Measurements from ENCODE around the gene ABCB8.

The ABCB8 gene

DNA sequence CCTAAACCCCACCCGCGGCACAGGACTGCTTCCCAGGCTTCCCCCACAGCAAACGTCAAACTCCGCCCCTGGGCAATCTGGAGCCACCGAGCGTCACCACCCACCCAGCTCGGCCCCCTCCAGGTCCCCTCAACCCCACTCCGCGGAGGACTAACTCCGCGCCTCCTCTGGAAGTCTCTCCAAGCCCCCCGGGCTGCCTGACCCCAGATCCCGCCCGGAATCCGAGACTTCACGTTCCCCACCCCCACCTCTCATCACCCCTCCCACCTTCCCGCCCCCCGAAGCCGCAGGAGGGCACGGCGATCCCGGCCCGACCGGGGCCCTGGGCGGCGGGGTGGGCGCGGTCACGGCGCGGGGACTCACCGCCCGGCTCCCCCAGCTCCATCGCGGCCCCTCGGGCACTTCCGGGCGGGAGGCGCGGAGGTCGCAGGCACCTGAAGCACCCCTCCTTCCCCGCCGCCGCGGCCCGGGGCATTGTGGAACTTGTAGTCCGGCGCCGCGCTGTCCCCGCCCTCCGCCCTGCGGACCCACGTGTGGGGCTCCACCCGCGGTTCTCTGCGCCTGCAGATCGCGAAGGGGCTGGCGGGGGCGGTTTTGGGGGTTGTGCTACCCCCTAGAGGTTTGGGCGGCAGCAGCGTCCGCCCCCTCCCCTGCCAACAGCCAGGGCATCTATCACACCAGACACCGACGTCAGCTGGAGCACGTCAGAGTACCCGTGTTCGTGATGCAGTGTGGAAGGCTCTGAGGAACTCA lies 55.0 kb downstream of the ABCB8 start, which contains the start of gene TMUB1:
Gene TMUB1 (minus strand): TSS at position 423 of the 753 bp plus-strand sequence. CDS start 930 bp downstream, outside the sequence.
- peak; percentile 70 to 80 for DNase-seq (ENCODE audit: extremely low read depth in 1 of 2, low read depth in 1 of 2)

DNA sequence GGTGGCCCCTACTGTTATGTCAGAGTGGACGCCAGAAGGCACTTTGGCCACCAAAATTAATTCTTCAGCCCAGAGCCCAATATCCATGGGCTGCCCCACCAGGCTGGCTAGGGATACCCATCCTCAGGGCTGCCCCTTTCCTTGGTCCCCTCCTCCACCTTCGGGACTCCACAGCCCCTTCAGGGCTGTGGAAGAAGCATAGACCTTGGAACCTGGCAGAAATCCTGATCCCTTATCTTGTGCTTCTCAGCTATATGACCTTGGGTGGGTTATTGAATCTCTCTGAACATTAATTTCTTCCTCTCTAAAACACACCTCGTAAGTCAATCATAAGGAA lies 55.5 kb downstream of the ABCB8 start:
- no peak for DNase-seq (ENCODE audit: extremely low read depth in 1 of 2, low read depth in 1 of 2)

DNA sequence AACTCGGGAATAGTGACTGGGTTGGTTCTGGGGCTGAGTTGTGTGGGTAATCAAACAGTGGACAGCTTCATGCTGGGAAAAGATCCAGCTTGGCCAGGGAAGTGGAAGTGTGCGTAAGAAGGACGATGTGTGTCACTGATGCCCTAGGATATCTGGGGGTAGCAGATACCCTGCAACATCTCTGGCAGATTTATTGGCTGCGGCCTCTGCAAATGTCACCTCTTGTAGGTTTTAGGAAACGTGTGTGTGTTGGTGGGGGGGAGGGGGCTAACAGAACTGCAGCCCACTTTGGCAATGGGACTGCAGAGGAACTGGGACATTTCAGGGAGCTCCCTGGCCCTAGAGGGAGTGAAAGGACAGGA lies 57.1 kb downstream of the ABCB8 start:
- DNase-seq (ENCODE audit: extremely low read depth in 1 of 2, low read depth in 1 of 2) = no peak

DNA sequence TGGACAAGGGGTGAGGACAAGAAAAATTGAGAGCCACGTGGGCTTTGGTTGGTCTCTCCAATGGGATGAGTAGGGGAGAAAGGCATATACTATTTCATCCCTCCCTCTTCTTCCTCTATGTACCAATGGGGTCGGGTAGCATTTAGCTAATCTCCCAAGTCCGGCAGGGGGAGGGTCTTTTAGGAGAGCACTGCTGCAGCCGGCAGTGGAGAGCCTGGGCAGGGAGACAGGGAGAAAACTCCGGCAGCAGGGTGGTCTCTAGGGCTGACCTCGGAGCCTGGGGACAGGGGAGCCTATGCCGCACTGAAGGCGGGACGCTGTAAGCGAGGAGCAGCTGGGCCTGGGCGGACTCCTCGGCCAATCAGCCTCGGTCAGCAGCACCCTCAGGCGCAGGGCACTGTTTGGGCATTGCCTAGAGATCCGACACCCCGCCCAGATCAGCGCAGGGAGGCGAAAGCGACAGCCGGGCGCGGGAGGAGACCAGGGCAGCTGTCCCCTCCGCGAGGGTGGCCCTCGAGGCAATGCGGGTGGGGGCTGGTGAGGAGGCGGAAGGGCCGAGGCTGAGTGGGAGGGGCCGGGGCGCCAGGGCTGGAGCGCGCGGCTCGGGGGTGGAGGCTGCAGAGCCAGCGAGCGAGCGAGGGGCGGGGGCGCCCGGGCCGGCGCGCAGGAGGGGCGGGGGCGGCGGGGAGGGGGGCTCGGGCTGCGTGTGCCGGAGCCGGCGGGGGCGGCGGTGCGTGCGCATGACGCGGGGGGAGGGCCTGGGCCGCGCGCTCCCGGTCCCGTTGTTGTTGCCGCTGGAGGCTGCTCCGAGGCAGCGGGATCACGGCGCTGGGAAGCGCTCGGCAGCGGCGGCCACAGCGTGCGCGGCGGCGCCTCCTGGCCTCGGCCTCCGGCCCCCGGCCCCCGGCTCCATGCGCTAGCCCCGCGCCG lies 57.7 kb downstream of the ABCB8 start, which contains the start of gene AGAP3:
Gene AGAP3 (plus strand): TSS at position 785 of the 930 bp plus-strand sequence. CDS start 267 bp downstream, outside the sequence.
- peak in 1 of 2 donors; percentile 22 for DNase-seq (ENCODE audit: extremely low read depth in 1 of 2, low read depth in 1 of 2)

DNA sequence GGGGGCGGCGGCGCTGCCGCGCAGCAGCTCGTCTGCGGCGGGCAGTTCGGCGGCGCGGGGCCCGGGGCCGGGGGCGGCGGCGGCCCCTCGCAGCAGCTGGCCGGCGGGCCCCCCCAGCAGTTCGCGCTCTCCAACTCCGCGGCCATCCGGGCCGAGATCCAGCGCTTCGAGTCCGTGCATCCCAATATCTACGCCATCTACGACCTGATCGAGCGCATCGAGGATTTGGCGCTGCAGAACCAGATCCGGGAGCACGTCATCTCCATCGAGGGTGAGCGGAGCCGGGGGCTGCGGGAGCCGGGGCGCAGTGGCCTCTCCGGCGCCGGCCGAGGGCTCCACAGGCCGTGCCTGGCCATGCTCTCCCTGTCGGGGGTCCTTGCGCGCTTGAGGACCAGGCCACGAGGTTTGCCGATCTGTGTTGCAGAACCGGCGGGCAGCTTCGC lies 58.6 kb downstream of the ABCB8 start:
- no peak for DNase-seq (ENCODE audit: extremely low read depth in 1 of 2, low read depth in 1 of 2)

DNA sequence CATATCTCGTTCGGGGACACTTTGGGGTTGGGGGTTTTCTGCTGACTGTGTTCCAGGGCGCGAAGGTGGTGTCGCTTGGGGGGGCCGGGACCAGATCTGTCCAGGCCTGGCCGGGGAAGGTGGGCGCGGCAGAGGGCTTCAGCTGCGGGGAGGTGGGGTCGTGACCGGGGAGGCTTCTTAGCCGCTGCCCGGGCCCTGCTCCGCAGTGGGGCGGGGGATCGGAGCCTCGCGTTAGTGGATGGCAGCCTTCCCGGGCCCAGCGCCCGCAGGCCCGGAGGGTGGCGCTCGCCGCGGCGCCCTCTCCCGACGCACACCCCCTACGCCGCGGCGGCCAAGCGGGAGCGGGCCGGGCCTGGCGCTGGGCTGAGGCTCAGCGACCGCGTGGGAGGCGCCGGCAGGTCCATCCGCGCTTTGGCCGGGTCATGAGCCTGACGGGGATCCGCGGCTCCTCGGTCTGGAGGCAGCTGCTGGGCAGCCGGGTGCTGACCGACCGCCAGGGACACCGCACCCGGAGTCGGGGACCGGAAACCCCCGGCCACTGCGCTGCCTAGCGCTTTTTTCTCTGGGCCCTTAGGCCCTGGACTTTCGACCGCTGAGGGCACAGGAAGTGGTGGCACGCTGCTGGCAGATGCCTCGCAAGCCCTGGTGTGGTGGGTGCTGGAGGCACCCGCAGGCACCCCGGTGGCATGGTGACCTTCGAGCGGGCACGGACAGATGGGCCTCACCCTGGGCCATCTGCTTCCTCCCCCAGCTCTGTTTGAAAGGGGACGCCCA lies 59.2 kb downstream of the ABCB8 start:
- no peak for DNase-seq (ENCODE audit: extremely low read depth in 1 of 2, low read depth in 1 of 2)

DNA sequence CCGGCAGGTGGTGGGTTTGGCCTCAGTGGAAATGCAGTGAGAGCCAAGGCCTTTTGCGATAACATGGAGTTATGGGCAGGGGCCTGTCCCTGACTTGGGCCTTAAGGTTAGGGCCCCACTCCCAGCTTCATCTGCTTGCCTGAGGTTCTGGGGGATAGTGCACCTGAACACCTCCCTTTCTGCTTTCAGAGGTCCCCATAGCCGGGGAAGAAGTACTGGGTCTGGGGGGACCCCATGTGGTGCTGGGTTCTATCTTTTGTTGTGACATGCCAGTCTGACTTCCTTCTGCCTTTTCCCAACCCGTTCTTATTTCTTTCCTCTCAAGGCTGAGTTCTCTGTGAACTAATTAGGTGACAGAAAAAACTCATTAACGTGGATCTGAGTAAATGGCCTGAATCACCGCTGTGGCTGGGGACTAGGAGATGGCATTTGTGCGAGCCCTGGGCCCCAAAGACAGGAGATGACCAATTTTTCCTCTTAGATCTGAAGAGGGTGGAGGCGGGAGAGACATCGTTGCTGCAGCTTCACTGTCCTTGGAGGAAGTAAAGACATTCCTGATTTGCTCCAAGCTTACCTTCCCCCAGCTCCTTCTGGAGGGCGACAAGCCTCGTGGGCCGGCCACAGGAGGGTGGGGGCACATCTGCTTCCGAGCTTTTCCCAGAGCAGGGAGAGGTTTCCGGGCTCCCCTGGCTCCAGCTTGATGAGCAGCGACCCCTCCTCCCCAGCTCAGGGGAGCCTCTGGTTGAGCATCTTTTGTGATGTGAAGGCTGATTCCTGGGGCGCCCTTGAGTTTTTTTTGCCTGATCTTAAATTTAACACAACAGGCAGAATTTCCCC lies 60.0 kb downstream of the ABCB8 start:
- no peak for DNase-seq (ENCODE audit: extremely low read depth in 1 of 2, low read depth in 1 of 2)

DNA sequence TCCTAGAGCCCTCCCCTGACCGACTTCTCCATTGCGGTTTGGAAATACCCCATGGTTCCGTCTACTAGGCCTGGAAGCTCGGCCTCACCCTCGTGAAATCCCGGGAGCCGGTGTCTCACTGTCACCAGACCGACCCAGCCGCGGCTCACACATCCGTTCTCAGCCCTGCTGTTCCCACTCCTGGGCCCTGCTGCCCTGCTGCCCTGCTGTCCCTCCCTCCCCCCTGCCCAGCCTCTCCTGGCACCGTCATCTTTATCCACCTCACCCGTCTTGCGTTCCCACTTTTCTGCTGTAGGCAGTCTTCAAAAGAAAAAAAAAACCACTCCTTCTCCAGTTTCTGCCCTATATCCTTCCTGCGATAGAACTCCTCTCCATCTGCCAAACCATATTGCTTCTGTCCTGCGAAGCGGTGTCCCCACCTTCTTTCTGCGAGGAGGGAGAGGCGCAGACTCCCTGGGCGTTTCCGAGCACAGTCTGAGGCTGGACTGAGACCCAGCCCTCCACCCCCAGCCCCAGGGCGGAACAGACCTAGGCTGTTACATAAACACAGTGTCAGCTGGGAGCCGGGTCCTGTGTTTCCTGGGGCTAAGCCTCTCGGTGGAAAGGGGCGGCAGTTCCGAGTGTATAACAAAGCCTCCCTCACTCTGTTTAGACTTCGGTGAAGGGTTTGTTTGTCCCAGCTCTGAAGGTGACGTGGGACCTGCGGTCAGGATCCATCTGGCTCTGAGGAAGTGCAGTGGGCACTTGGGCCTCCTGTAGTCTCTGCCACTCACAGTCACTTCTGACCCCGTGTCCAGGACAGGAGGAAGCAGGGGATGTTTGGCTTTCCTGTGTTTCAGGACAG lies 60.8 kb downstream of the ABCB8 start:
- DNase-seq (ENCODE audit: extremely low read depth in 1 of 2, low read depth in 1 of 2) = no peak

DNA sequence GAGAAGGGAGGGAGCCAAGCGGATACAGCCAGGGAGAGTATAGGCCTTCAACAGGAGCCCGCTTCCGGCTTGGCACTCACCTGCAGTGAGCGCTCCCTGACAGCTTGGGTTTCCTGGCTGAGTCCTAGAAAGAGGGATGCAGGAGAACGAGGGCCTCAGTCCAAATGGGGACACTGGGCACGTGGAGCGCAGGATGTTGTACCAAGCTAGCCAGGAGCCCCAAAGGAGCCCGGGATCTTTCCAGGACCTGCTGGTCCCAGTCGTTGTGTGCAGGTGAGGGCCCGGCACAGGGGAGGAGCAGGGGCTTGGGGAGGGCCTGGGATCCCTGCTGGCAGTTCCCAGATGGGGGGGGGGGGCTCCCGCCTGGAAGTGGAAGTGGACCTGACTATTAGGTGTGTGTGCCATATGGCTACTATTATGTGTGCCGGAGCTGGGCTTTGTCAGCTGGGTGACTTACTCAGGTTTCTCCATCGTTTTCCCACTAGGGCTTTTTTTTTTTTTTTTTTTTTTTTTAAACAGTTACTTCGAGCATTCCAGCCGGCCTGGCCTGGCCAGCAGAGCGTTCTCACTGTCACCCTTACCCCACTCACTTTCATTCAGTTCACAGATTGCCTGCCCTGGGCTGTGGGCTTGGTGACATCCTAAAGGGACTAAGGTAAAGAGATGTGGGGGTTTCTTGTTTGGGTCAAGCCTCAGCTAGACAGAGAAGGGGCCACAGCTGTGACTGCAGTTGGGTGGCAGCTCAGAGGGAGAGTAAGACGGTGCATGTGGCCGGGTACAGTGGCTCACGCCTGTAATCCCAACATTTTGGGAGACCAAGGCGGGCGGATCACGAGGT lies 61.9 kb downstream of the ABCB8 start:
- no peak for DNase-seq (ENCODE audit: extremely low read depth in 1 of 2, low read depth in 1 of 2)

DNA sequence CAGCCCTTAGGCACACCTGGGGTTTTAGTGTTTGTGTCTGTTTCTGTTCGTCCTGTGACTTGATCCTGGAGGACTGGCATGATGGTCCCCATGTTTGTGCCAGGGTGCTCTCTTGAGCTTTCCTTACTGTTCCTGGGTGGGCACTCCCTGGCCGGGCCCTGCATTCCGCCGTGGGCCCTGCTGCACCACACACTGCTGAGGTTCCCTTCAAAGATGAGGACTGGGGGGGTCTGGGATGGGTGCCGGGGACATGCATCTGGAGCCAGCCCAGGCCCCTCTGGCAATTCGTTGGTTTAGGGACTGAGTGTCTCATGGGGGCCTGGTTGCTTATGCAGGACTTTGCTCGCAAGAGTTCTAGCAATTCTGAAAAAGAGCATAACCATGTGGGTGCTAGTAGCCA lies 62.8 kb downstream of the ABCB8 start:
- DNase-seq (ENCODE audit: extremely low read depth in 1 of 2, low read depth in 1 of 2) = no peak

DNA sequence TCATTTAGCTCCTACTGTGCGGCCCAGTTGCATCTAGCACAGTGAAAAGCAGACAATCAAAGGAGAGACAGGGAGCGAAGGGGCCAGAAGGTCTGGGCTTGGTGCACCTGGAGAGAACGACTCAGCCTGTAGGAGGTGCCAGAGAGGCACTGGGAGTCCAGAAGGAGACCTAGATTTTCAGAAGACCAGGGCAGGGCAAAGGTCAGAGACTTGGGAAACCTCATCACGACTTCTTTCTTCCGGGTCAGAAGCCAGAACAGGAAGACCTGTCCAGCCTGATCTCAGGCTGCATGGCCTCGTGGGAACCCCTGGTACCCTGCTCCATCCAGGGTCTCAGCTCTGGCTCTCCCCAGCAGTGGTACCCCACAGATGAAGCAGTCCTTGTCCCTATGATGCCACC lies 63.2 kb downstream of the ABCB8 start:
- no peak for DNase-seq (ENCODE audit: extremely low read depth in 1 of 2, low read depth in 1 of 2)

DNA sequence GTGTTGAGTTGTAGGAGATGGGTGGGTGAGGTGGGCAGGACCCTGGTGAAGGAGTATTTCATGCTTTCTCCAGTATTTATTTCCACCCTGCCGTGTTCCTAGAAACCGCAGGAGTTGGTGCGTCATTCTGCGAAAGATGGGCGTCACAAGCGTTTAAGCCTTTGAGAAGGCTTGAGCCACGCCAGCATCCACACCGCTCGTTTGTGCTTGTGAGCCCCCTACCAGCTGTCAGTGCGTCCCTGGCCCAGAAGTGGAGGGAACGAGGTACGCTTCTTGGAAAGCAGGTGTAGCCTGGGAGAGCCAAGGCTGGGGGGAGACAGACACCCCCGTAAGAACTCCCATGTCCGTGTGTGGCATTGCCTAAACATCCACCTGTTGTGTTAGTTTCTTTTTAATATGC lies 63.7 kb downstream of the ABCB8 start:
- DNase-seq (ENCODE audit: extremely low read depth in 1 of 2, low read depth in 1 of 2) = no peak

DNA sequence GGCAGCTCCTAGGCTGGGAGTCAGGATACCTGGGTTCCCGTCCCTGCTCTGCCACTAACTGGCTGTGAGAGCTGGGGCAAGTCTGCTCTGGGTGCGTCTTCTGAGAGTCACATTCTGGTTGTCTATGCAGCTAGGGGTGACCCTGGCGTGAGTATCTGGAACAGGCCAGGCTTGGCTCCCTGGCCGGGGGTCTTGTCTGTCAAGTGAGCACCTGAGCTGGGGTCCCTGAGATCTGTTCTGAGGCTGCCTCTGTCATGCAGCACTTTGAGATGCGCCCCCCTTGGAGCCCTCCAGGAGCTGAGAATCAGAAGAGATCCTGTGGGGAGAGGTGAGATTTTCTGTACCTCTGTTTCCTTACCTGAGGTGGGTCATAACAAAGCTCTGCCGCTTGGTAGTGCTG lies 65.5 kb downstream of the ABCB8 start:
- no peak for DNase-seq (ENCODE audit: extremely low read depth in 1 of 2, low read depth in 1 of 2)

DNA sequence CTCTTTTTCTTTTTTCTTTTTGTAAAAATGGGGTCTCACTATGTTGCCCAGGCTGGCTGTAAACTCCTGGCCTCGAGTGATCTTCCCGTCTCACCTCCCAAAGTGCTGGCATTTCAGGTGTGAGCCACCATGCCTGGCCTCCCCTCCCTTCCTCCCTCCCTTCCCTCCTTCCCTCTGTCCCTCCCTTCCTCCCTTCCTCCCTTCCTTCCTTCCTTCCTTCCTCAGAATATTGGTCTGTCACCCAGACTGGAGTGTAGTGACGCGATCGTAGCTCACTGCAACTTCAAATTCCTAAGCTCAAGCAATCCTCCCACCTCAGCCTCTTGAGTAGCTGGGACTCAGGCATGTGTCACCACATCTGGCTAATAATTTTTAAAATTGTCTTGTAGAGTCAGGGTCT lies 66.4 kb downstream of the ABCB8 start:
- no peak for DNase-seq (ENCODE audit: extremely low read depth in 1 of 2, low read depth in 1 of 2)

DNA sequence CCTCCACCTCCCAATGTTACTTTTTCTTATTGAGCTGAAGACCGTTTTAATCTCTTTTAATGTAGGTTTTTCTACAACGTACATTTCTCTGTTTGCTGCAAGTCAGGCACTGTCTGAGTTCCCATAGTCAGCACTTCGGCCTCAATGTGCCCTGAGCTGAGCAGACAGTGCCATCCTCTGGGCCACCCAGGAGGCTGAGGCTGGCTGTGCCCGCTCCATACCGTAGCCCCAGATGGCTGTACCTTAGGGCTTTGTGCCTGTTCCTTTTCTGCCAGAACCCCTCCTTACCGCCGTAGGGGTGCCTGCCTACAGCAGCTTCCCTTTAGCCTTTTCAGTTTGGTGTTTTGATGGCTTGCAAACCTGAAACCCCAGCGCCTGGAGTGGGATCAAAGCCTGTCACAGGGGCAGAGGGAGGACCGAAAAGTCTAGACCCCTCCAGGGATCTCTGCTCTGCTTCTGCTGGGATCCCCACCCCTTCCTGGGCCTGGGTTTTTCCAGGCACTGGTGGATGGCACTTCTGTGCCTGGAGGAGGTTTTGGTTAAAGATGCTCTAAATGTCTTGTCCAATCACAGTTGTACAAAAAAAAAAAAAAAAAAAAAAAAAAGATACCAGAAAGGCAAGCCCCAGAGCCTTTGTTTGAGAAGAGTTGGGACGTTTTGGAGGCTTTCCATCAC lies 67.0 kb downstream of the ABCB8 start:
- no peak for DNase-seq (ENCODE audit: extremely low read depth in 1 of 2, low read depth in 1 of 2)

DNA sequence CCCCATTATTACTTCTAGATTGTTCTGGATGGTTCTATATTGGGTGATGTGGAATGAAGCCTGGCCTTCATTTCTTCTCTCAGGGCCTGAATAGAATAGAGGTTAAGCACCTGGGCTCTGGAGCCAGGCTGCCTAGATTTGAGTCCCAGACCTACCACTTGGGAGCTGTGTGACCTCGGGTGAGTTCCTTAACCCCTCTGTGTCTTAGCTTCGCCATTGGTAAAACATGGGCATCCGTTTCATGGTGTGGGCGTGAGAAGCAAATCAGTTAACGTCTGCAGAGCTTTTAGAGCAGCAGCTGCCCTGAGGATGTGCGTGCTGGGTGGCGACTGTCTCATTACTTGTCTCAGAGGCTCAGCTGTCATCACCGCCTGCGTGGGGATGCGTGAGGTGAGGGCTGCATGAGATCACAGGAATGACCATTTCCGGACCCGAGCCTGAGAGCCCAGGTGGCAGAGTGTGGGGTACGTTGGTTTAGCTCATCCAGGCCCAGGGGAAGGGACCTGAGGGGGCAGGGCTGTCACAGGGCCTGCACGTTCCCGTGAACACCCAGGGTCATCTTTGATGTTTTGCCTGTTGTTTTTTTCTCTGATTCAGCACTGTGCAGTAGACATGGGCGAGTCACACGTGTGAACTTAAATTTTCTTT lies 67.7 kb downstream of the ABCB8 start:
- no peak for DNase-seq (ENCODE audit: extremely low read depth in 1 of 2, low read depth in 1 of 2)
